EL (cell line): ENCODE measurements around the gene UTP20.
"Not testable (repeated sequence)": the region's sequence is repeated elsewhere in the genome, so short reads cannot be mapped to it uniquely, and the experiment has no call there.

Experiments
- DNase-seq: peaks from one replicate; pipeline ENCODE4 v3.0.0-alpha.2; 2016

UTP20 gene

DNA sequence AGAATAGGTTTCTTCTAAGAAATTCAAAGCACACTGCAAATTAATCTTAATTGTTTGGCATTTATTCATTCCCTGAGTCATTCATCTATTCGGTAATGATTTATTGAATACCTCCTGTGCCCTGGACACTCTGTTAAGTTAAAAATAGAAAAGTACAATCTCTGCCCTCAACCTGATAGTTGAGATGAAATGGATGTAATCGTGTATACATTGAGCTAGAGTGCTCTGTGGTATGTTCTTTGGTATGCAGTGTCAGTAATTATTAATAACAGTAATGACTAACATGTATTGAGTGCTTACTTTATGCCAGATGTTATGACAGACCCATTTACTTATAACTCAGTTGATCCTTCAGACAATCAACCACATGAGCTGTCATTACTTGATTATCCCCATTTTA is 47.6 kb downstream of the UTP20 start:
- DNase-seq, result no peak

DNA sequence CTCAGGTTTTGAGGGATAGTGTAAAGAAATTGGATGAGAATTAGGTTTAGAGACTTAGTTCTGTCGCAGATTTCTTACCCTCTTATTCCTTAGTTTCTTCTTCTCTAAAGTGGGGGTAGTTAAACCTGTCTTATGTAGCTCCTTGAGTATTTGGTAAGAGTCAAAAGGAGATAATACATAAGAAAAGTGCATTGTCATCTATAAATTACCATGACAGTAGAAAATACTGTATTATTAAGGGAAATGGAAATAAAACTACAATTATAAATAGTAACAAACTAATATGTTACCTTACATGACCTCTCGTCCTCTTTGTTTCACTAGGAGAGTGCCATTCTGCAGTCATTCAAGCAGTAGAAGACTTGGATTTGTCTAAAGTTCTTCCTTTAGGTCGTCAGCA is 49.0 kb downstream of the UTP20 start:
- no peak for DNase-seq

DNA sequence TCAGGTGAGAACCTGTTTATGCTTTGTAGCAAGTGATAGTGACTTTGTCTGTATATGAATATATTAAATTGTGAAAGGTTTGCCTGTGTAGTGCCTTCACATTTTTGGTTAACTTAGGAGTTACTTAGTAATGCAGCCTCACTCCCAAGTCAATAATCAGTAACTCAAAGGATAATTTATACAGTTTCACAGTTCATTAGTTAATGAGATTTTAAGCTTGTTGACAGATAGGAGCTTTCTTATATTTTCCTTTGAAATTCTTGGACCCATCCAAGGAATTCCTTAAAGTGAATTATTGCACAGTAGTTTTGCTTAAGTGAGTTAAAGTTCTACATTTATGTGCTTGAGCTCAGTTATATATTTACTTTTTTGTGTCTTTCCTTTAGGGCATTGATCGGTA is 50.7 kb downstream of the UTP20 start:
- DNase-seq, result no peak

DNA sequence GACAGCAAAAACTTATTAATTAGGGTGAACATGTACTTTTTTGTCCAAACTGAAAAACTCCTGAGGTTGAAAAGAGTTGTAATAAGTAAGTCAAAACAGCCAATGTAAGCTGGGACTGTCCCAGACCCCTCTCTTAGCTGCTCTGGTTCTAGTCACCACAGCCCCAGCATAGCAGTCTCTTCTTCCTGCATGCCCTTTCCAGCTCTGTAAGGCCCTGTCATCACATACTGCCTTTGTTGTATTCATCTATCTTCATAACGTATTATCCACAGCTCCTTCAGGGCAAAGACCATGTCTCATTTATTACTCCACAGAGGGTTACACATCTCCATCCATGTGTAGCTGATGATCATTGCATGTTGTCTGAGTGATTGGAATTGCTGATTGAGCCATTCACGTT is 56.5 kb downstream of the UTP20 start:
- no peak for DNase-seq

DNA sequence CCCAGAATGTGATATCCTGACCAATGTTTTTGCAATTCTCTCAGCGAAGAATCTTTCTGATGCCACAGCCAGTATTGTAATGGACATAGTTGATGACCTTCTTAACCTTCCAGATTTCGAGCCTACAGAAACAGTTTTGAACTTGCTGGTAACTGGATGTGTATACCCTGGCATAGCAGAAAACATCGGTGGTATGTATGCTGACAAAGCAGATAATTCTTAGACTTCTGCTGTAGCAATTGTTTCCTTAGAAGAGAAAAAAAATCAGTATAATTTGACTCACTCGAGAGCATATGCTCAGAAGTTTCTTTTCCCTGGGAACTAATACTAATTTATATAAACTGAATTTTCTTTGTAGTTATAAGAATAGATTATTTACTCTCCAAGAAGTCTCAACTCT is 58.2 kb downstream of the UTP20 start:
- no peak for DNase-seq

DNA sequence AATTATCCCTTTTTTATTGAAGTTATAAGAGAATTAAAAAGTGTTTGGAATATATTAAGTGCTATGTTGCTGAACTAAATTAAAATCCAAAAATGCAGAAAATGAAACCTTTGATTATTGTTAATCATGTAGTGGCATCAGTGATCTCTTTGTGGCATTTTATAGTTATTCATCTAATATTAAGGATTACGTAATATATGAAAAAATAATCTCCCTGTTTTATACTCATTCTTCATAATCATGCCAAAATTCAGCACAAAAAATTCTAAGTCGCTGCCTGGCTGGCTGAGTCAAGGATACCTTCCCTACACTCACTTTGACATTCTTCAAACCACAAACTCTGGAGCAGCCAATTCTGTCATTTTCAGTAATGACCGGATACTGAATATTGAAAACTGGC is 64.0 kb downstream of the UTP20 start:
- DNase-seq, result no peak

DNA sequence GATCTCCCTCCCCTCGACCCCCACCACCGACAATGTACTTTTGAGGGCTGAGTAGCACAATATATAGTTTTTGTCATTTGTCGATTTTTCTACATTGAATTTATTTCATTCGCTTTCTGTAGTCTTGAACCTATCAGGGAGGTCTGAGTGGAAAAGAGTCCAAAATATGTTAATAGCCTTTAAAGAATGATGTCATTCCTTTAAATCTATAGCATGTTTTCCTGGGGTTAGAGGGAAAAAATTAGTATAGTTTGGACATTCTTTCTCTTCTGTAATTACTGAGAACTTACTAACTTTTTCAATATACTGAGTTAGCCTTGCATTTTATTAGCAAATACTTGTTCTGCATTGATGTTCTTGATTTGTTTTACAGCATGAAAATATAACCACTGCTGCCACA is 71.8 kb downstream of the UTP20 start:
- DNase-seq, result no peak

DNA sequence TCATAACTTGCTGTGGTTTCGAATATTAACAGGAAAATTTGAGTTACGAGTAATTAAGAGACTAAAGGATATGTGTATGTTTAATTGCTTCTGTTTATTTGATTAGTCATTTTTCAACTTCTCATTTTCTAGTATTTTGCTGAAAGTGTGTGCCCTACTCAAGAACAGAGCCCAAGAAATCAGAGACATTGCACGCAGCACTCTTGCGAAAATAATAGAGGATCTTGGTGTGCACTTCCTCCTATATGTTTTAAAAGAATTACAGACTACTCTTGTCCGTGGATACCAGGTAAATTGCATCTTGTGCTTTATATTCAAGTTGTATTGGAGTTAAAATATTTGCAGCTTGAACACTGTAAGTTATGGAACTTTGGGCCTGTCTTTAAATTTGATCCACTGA is 76.9 kb downstream of the UTP20 start:
- DNase-seq, result no peak

DNA sequence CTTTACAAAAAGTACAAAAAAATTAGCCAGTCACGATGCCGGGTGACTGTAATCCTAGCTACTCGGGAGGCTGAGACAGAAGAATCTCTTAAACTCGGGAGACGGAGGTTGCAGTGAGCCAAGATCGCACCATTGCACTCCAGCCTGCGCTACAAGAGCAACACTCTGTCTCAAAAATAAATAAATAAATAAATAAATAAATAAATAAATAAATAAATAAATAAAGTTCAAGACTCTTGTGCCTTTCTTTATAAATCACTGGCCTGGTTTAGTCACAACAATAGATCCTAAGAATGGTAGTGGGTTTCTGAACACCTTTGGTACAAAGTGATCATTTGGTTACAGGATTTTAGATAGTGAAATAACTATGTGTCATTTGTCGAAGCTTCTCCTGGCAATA is 81.5 kb downstream of the UTP20 start:
- DNase-seq, result no peak

DNA sequence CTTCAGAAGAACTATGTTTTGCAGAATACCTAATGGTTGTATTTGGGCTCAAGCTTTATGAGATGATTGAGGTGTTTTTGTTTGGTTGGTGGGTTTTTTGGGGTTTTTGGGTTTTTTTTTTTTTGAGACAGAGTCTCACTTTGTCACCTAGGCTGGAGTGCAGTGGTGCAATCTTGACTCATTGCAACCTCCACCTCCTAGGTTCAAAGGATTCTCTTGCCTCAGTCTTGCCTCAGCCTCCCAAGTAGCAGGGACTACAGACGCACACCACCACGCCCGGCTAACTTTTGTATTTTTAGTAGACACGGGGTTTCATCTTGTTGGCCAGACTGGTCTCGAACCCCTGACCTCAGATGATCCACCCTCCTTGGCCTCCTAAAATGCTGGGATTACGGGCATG is 88.1 kb downstream of the UTP20 start:
- no peak for DNase-seq

DNA sequence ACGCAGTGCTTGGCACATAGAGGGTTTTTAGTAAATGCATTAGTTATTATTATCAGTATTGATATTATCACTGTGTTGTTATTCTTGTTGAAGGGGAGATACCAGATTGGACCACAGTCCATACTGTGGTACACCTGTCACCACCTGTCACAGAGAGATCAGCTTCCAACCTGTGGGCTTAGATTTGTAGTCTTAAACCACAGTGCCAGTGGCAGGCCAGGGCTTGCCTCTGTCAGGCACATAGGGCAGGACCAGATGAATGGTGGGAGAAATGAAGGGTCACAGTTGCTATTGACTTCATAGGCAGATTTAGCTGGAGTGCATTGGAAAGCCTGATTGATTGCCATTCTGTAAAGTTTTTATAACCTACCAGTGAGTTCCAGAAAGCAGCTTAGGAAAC is 92.5 kb downstream of the UTP20 start:
- no peak for DNase-seq

DNA sequence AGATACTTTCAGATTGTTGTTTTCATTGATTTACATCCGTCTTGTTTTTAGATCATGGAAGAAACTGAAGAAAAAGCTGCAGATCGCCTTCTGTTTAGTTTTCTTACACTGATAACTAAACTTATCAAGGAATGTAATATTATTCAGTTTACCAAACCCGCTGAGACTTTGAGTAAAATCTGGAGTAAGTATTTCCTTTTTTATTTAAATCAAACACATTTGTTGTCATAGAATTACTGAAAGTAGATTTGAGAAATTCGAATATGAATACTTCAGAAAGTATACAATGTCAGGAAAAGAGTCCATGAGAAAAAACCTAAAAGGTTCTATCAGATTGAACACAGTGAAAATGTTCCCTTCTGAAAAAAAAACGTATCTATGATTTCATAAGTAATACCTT is 95.7 kb downstream of the UTP20 start:
- no peak for DNase-seq

DNA sequence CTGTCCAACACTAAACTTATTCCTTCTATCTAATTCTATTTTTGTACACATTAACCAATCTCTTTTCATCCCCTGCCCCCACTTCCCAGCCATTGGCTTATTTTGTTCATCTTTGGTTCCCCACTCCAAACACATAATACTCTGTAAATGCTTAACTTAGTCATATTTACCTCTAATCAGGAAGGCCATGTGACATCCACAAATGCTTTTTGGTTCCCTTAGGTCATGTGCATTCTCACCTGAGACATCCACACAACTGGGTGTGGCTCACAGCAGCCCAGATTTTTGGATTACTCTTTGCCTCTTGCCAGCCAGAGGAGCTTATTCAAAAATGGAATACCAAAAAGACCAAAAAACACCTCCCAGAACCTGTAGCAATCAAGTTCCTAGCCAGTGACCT is 99.2 kb downstream of the UTP20 start:
- no peak for DNase-seq

DNA sequence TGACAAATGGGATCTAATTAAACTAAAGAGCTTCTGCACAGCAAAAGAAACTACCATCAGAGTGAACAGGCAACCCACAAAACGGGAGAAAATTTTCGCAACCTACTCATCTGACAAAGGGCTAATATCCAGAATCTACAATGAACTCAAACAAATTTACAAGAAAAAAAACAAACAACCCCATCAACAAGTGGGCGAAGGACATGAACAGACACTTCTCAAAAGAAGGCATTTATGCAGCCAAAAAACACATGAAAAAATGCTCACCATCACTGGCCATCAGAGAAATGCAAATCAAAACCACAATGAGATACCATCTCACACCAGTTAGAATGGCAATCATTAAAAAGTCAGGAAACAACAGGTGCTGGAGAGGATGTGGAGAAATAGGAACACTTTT is 111.3 kb downstream of the UTP20 start:
- not testable (repeated sequence) for DNase-seq

DNA sequence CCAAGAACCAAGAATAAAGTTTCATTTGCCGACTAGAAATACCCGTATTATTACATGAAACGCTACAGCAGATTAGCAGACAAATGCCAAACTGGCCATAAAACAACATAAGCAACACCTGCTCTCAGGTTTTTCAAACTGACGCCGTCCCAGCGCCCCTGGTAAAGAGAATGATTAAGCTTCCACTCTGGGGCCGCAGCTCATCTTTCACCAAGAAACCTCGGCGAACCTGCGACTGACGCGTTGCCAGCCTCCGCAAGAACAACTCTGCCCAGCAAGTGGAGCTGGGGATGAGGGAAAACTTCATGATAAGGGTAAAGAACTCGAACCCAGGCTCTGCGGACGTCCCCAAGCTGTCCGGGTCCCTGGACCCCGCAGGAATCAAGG is 127.1 kb downstream of the UTP20 start:
- no peak for DNase-seq

DNA sequence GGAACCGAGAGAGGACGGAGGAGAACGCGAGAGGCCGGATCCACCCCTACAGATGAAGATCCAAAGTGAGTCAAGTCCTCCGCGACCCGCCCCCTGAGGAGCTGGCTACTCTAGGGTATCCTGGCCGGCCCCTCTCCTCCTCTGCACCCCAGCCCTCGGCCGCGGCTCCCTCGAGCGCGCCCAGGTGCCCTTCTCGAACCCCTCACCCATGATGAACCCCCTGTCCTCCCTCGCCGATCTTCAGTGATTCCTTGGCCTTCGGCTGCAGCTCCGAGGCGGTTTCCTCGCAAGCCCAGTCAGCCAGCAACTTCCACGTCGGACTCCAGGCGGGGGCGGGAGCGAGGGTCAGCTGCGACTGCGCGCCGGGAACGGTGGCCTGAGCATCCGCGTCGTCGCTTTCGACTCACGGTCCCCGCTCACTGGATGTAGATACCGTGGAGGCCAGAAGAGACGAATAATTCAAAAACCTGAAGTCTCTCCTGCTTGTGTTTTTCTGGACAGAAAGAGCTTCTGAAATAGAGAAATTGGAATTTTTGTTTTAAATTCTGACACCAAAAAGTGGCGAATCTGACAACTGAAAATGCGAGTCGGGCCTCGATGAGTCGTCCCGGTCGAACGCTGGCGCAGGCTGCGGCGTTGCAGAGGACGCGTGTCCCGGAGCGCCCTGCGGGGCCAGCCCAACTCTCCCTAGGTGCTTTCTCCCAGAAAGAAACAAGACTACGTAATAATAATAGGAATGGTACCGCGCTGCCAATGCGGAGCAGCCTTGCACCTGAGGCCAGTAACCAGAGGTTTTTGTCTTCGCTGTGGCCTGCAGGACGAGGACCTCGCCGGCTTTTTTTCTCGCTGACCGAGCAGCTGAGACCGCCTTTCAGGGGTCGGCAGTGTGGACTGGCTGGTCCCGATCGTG is 127.8 kb downstream of the UTP20 start, which contains the start of gene ARL1:
TSS of gene ARL1 (minus strand) at position 337 of the 910 bp plus-strand sequence. CDS start at position 210, 127 bp downstream.
- peak; percentile 88 for DNase-seq

DNA sequence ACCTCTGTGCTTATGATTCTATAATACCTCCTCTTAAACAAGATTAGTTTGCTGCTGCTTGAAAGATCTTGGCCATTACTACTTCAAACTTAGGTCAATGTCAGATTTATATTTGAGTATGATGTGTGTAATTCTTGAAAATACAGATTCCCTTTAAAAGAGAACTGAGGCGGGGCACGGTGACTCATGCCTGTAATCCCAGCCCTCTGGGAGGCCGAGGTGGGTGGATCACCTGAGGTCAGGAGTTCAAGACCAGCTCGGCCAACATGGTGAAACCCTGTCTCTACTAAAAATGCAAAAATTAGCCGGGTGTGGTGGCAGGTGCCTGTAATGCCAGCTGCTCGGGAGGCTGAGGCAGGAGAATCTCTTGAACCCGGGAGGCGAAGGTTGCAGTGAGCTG is 130.3 kb downstream of the UTP20 start:
- DNase-seq, result not testable (repeated sequence)

DNA sequence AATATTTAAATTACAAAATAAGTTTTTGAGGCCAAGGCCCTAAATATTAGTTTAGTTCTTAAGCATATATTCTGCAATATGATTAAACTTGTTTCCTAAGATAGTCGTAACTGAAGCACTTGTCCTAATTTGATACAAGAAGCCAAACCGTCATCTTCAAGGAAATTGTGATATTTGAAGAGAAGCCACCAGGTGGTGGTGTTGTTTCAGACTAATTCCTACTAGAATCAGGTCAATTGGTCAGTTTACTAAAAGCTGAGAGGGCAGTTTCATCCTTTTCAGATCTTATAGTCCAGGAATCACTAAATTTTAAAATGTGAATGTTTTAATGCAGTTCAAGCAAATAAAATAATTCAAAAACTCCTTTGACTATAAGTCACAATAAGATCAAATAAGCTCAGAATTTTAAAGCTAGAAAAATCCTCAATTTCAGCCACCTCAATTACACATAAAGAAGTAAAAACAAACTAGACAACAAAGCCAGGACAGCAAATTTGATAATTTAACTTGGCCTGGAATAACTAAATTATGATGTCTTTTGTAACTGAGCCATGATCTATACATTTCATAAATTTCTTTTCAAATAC is 134.7 kb downstream of the UTP20 start:
- peak; percentile 60 for DNase-seq

DNA sequence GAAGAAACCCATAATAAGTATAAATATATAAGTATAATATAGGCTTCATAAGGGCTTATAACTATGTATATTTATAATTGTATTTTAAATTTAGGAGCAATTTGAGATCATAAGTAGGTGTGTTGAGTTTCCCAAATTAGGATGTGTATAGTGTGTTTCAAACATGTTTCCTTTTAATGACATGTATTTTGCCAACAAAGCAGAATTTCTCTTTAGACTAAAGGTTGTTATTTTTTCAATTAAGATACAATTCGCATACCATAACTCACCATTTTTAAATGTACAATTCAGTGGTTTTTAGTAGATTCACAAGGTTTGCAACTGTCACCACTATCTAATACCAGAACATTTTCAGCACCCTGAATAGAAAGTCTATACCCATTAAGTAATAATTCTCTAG is 135.3 kb downstream of the UTP20 start:
- no peak for DNase-seq

DNA sequence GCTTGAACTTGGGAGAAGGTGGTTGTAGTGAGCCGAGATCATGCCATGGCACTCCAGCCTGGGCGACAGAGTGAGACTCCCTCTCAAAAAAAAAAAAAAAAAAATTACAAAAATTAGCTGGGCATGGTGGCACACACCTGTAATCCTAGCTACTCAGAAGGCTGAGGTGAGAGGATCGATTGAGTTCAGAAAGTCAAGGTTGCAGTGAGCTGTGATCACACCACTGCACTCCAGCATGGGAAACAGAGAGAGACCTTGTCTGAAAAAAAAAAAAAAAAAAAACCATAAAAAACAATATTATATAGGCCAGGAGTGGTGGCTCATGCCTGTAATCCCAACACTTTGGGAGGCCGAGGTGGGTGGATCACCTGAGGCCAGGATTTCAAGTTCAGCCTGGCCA is 142.2 kb downstream of the UTP20 start:
- not testable (repeated sequence) for DNase-seq

DNA sequence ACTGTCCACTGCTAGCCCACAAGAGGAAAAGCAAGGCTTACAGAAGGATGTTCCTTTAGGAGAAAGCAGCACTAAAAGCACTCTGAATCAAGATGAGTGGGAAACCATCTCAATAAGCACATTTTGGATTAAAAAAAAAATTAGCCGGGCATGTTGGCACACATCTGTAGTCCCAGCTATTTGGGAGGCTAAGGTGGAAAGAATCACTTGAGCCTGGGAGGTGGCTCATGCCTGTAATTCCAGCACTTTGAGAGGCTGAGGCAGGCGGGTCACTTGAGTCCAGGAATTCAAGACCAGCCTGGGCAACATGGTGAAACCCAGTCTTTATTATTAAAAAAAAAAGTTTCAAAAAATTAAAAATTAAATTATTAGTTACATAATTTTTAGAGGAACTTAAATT is 144.7 kb downstream of the UTP20 start:
- no peak for DNase-seq

DNA sequence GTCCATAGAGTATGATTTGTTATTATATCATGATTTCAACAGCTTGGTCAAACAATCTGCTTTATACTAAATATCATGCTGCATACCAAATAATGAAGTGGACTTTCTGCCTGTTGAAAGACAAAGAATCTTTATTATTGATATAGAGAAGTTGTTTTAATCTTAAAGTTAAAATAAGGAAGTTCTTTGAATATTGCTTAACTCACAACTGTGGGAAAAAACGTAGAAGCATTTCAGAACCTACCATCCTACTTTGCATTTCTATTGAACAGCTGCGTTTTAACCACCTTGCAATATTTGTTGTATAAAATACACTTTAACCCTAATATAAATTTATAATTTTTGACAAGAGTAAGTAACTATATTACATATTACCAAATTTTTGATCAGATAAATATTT is 150.6 kb downstream of the UTP20 start:
- DNase-seq, result no peak

DNA sequence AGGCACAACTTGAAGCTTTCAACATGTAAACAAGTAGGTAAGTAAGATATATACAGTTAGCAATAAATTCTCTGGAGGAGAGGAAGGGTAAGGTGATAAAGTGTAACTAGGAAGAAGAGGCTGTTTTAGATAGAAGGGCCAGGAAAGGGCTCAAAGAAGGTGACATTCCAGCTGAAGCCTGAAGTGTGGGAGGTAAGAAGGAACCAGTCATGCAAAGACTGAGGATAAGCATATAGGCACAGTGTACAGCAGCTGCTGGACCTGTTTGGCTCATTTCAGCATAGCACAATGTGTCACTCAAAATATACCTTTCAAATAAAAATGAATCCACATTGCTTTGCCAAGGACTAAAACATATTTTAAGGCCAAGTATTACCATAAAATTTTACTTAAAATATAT is 156.2 kb downstream of the UTP20 start:
- no peak for DNase-seq
